GM21447 (cell line): ENCODE measurements around the gene MYOM1.

Source experiments
- ATAC-seq: cut with Tn5 transposase; IDR thresholded peaks from one replicate; pipeline ENCODE4 v1.9.1; 2021; ENCODE audit not compliant: unreplicated experiment

The MYOM1 gene

DNA sequence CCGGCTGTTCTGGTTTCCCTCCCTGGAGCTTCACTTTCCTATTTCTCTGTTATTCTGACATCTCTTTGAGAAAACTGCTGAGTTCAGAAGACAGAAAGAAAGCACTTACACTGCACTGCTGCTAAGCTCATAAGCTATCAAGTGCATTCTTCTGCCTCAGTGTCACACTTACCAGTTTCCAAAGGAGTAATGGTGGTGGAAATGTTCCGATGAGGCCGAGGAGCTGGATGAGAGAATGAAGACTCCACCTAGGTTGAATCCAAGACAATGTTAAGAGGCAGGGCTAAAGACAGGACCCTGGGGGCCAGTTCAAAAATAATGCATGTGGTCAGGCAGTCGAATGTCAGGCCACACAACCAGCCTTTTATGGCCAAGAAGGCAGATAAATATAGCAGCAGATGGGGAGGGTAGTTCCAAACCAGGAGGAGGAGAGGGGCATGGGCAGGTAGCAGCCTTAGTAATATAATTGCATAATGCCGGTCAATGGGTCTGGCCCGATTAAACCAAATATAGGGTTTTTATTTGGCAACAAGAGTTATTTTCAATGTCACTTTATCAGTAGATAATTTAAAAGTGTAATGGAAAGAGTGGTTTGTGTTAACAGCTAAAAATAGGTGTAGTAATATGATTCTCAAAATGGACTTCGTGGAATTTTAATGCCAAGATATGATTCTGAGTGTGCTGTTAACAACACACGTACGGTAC, at the start of gene MYOM1:
MYOM1 (minus strand) TSS at position 338 of the 705 bp plus-strand sequence. CDS start 4,745 bp downstream, outside the sequence.
- ATAC-seq: no peak

GRCh38 chr18:3269241-3269913, 49.6 kb upstream of the MYOM1 start:
- ATAC-seq: no peak

GRCh38 chr18:3268306-3268705, 48.5 kb upstream of the MYOM1 start:
- no peak for ATAC-seq

DNA sequence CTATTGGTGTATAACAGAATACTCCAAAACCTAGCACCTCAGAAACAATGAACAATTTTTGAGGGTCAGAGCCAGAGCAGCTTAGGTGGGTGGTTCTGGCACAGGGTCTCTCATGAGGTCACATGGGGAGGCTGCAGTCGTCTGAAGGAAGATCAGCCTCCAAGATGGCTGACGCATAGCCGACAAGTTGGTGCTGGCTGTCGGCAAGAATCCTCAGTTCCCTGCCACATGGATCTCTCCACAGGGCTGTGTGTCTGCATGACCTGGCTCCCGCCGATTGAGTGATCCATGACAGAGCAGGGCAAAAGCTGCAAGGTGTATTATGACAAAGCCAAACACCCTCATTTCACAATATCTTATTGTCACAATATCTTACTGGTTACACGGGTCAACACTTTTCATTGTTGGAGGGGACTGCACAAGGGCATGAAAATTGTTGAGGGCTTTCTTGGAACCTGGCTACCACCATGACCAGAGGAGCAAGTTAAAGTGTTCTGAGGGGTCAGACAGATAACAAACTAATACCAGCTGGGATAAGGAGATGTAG, 46.4 kb upstream of the MYOM1 start:
- ATAC-seq: no peak

DNA sequence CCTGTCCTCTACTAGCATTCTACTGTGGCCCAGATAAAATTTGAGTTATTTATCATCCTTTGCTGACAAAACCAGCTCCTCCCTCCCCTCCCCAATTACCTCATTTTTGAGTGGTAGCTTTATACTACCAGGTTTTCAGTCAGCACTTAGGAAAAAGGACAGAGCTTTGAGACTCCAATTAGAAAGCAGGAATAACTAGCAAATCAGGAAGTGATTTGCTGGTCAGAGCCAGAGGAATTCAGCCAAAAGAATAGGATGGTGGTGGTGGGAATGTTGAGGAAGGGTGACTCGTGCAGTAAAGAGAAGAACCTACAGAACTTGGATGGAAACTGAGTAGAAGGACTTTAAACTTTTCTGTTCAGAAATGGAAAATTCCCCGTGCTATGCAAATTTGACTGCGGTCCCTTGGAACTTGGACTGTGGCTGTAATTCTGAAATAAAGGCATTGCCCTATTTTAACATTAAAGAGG, 45.8 kb upstream of the MYOM1 start:
- no peak for ATAC-seq

GRCh38 chr18:3264362-3264761, 44.6 kb upstream of the MYOM1 start:
- no peak for ATAC-seq

DNA sequence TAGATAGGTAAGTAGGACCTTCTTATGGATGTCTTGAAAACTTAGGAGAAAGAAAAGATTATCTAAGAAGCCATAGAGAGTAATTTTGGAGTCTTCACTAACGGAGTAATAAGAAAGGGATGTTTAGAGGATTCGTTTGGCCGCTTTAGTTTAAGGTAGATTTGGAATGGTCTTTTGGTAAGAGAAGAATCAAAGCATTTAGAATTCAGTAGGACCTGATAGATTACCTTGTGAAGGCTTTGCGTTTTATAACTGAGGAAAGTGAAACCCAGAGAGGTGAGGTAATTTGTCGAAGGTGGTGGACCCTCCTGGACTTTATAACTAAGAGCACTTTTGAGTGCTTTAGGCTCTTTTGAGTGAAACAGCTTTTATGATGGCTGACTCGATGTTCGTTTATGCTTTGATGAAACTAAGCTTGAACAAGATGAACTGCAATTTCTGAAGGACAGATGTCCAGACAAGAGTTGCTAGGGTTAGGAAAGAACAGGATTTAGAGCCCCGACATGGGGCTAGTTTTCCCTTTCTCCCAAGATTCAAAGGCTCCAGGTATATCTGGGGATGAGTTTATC, 43.4 kb upstream of the MYOM1 start:
- ATAC-seq: no peak

DNA sequence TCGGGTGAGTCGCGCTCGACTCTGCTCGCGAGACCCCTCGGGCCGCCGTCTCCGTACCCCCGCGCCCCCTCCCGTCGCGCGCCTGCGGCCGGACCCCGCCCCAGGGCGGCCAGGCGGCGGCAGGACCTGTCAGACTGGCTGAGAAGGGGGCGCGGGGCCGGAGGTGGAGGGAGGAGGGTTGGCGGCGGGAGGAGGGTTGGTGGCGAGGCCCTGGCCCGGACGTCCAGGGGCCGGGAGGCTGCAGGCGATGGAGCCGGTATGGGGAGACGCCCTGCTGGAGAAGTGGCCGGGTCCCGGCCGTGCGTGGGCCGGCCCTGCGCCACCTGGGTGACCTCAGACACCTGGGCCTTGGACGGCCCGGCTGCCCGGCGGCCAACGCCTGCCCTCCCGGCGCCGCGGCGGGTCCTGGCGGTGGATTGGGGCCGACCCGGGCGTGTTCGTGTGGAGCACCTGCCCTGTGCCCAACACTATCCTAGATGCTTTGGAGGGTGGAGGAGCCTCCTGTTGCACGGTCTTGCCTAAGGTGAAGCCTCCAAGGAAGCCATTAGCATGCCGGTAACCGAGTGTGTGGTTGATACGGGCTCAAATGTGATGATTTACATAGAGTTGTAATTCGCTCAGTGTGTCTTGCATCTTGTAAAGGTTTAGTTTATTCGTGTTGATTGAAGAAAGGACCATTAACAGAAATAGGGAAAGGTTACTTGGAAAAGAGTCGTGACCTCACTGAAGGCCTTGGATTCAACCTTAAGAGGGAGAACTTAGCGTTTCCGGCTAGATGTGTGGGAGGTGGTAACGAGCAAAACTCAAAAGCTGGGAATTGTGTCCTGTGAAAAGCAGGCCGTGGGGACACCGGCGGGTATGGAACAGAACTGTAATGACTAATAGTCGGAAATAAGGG, 42.7 kb upstream of the MYOM1 start:
- peak; percentile 28 for ATAC-seq

DNA sequence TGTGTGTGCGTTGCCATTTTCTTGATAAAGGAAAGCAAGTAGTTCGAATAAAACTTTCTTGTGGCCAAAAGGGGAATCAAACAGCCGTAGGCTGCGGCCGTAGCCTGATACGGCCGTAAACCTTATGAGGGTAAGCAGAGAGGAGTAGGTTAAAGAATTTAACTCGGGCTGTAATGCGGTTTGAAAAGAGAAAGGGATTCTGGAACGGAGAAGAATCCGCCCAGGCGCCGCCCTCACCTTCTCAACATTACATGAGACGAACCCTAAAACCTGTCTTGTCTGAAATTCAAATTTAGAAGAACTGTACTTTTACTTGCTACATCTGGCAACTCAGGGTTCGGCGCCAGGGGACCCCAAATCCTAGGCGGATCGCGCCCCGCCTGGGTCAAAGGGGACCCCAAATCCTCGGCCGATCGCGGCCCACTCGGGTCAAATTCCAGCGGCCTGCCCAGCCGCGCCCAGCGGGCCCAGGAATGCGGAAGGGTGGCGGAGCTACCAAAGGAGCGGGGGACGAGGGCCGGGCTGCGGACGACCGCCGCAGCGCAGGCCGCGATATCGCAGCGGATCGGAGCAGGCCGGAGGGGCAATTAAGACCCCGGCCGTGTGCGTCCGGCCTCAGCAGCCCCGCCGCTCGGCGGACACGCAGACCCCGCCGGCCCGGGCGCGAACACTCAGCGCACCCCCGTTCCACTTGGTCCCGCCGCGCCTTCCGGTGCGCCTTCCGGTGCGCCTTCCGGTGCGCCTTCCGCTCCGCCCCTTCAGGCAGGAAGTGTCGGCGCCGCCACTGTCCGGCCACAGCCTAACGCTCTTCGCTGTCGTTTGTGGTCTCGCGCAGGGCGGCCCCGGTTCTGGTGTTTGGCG, 41.8 kb upstream of the MYOM1 start, which contains the start of gene MYL12B:
MYL12B (plus strand) TSS at position 761 of the 861 bp plus-strand sequence. CDS start 10,766 bp downstream, outside the sequence.
- ATAC-seq: peak; percentile 79

- ATAC-seq: no peak
Observed at GRCh38 chr18:3260995-3261372, 41.2 kb upstream of the MYOM1 start.

DNA sequence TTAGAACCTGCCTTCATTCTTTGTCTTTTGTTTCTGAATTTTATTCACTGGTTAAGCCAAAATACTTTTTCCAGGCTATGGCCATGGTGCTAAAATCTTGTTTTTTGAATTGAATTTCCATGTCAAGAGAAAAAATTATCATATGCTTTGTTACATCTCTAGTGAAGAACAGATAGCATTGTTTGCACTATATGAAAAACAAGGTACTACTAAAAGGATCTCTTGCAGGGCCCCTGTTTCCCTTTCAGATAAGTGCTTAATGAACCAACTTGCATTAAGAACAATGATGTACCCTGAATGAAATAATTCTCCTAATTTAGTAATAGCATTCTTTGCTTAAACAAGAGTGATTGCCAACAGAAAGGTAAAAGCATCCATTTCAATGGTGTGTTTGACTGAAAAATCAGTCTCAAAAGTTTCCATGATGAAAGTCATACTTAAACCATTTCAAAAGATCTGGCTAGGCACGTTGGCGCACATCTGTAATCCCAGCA, 37.9 kb upstream of the MYOM1 start:
- ATAC-seq: no peak

DNA sequence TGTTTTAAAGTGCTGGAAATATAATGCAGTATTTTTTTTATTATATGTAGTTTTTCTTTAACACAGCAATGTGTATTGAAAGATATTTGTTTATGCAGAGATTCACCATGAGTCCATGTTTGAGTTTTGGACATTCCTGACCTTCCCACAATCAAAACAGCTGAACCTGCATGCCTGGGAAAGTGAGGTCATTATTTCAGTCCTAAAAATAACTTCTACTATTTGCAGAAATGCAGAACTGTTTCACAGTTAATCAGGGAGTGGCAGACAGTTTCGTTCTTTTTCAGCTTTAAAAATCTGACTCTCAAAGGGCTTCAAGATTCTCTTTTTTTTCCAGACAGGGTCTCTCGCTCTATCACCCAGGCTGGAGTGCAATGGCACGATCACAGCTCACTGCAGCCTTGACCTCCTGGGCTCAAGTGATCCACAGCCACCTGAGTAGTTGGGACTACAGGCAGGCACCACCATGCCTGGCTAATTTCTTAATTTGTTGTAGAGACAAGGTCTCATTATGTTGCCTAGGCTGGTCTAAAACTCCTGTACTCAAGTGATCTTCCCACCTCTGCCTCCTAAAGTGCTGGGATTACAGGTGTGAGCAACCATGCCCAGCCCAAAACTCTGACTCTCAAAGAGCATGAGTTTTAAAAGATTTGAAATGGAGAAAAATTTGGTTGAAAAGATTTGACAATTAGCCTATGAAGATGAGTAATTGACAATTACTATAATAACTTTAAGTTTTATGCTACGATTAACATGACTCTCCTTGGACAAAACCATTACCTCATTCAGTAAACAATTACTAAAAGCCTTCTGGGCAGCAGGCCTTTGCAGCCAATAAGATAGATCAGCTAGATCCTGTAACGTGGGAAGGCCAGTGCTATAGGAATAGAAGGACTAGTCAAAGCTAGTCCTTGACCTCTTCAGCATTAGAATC, 37.2 kb upstream of the MYOM1 start:
- ATAC-seq: no peak

GRCh38 chr18:3255611-3256165, 35.9 kb upstream of the MYOM1 start:
- no peak for ATAC-seq

- no peak for ATAC-seq
Observed at GRCh38 chr18:3254725-3255124, 35.0 kb upstream of the MYOM1 start.

DNA sequence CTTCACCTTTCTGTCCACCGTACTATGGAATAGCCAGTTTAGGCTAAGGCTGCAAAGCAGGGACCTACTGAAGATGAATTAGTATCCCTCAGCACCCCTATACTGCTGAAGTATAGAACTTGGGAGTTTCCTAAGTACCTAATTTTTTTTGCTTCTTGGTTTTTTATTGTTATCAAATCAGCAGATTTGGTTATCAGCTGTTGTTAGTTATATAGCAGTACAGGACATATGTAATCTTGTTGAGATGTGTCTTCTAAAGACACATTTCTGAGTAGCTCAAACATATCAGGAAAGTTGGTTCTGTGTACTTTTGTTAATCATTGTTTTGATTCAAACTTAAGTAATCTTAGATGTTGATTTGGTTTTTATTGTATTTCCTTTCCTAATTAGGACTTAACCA, 33.1 kb upstream of the MYOM1 start:
- no peak for ATAC-seq

DNA sequence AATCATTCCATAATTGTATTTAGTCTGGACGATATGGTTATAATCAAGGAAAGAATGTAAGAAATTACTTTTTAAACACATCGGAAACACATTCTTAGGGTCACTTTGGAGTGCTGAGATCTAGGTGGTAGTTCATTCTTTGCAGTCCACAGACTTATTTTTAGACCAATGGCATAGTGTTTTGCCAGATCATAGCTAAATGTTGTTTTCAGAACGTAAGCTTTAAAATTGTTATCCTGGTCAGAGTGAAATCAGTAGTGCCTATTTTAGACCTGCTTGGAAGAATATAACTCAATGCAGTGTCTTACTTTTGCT, 32.2 kb upstream of the MYOM1 start:
- no peak for ATAC-seq

DNA sequence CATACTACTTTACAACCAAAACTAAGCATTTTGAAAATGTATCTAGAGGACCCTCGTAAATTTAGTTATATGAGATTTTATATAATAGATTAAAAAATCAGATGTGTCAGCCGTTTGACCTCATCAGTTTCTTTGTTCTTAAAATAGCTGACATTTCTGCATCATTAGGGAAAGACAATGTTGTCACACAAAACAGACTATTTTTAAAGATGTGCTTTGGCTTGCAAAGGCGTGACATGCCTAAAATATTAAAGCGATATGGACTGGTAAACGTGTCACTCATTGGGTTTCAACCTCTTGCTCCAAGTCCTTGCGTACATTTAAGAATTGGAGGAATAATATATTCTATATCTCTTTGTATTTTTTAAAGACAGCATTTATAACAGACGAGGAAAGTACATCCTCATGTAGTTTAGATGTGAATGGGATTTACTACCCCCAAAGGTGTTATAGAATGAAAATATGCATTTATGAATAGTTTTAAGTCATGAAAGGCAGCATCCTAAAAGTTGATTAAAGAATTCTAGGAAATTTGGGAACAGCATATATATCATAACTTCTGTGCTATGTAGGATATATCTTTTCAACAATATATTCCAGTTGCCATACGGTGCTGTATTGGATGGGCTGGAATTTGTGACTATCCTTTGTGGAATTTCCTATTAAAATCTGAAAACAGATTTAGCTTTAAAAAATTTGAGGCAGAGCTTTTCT, 31.6 kb upstream of the MYOM1 start:
- ATAC-seq: no peak
